ENCODE results near the gene SLC16A13. TPM values are rescaled to one million over a fixed set of nuclear protein-coding genes. Genes with fewer than 3 reads are reported as not detected.

Gene SLC16A13
- total RNA-seq, 1 experiment from 2014 or later, result 0.74 TPM

DNA sequence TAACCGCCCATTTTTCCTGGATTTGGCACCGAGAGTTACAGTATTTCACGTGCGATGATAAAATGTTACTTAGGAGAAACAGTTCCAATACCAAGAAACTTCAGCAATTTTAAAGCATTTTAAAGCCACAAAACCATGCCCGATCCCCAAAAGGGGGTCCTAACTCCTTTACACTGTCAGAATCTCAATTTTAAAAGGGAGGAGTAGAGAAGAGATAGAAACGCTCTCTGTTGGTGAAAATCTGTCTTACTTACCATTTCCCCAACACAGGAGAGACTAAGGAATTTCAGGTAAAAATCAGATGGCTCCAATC, 23.9 kb upstream of the SLC16A13 start:
- no peak for DNase-seq (ENCODE audit: low spot score)

DNA sequence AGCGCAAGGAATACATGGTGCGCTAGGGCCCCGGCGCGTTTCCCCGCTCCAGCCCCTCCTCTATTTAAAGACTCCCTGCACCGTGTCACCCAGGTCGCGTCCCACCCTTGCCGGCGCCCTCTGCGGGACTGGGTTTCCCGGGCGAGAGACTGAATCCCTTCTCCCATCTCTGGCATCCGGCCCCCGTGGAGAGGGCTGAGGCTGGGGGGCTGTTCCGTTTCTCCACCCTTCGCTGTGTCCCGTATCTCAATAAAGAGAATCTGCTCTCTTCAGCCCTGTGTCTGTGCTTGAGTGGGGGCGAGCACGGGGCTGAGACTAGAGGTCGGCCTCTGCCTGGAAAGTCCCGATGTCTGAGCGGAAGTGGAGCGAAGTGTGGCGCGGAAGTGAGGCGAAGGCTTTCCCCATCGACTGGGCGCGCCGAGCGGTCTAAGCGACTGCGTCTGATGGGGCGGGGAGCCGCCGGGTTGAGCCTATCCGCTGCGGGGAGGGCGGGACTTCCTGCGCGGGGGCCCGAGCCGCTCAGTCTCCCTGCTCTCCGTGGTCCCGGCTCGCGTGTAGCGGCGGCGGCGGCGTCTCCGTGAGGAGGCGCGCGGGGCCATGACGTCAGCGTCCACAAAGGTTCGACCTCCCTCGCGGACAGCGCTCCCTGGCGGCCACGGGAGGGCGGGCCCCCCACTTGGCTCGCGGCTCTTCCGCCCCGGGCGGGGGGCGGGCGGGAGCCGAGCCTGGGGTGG, 21.4 kb upstream of the SLC16A13 start:
- peak; percentile 96 for DNase-seq (ENCODE audit: low spot score)

DNA sequence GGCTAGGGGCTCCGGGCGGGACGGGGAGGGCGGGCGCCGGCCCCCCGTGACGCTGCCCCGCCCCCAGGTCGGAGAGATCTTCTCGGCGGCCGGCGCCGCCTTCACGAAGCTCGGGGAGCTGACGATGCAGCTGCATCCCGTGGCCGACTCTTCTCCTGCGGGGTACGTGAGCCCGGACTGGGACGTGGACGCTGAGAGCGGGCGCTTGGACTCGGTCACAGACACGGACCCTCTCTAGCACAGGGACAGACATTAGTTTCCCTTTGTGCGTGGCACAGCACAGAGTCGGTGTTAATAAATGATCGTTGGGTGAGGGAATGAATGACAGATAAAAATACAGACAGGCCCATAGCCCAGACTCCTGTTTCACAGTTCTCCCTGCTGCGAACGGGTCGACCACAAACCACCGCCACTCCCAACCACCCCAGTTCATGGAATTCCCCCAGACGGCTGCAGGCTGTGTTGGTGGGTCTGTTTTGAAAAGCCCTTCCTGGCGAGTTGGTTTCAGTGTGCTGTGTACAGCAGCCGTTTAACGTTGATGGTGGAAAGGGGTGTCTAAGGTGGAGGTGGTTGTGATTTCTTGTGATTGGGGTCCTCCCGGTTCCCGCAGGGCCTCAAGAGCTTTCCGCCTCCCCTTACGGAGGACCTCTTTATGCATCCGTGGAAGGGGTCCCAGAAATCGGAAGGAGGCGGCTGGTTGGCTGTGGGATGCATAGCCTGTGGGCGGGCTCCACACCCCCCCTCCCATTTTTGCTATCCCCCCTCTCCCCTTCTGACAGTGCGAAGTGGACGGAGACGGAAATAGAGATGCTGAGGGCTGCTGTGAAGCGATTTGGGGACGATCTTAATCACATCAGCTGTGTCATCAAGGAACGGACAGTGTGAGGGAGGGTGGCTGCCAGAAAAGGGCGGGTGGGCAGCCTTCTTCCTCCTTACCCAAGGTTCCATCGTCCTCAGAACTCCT, 20.5 kb upstream of the SLC16A13 start:
- DNase-seq (ENCODE audit: low spot score), result peak; percentile 71

DNA sequence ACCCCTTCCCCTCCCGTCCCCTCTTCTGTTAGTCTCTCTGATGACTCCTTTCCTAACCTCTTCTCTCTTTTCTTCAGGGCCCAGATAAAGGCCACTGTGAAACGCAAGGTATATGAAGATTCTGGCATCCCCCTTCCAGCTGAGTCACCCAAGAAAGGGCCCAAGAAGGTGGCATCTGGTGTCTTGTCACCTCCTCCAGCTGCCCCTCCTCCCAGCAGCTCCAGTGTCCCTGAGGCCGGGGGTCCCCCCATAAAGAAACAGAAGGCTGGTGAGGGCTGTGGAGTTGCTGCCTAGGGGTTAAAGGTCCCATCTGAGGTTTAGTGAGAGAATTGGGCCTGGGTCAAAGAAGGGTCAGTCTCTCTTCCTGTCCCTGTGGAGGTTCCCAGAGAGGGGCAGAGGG, 19.4 kb upstream of the SLC16A13 start:
- no peak for DNase-seq (ENCODE audit: low spot score)

DNA sequence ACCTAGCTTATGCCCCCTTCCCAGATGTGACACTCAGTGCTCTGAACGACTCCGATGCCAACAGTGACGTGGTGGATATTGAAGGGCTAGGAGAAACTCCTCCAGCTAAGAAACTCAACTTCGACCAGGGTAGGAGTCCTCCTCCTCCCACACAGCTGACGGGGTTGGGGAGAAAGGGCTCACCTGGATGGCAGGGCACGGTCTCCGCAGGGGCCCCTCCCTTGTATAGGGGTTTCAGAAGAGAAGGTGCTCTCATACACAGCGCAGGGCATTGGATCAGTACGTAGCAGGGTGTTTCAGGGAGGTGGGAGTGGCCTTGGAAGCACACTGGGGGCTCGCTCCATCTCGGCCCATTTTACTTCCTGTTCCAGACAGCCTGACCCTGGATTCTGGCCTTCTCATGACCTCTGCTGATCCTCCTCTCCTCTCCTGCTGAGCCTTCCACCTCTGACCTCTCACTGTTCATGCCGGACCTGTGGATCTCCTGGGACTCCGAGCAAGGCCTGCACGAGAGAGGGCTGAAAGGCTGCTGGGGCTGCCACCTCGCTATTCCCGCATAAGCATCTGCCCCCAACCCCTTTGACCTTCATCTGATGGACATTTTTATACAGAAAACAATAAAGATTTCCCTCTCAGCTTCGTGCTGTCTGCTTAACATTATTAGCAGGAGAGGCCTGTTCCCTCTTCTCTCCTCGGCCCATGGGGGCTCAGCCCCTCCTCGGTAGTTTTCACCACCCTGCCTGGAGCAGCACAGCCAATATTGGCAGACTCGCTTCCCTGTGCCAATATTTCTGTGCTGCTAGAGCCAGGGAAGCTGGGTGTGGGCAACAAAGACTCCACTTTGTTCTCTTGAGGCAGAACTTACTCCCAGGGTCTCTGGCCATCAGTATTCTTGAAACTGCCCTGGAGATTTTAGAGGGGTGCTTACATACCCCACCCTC, 18.7 kb upstream of the SLC16A13 start:
- no peak for DNase-seq (ENCODE audit: low spot score)

DNA sequence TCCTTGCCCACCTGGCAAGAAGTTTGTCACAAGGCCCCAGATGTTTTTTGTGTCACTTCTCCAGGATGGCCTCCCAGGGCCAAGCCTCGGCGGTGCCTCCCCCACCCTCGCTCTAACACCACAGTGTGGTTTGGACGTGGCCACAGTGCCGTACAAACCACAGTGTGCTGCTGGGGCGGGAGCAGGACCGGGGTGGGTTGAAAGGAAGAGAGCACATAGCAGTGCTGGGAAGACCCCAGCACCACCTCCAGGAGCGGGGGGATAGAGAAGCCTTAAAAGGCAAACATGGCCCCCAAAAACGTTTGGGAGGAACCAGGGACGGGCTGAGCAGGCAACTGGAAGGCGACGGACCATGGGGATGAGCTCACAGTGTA, 18.0 kb upstream of the SLC16A13 start:
- no peak for DNase-seq (ENCODE audit: low spot score)

DNA sequence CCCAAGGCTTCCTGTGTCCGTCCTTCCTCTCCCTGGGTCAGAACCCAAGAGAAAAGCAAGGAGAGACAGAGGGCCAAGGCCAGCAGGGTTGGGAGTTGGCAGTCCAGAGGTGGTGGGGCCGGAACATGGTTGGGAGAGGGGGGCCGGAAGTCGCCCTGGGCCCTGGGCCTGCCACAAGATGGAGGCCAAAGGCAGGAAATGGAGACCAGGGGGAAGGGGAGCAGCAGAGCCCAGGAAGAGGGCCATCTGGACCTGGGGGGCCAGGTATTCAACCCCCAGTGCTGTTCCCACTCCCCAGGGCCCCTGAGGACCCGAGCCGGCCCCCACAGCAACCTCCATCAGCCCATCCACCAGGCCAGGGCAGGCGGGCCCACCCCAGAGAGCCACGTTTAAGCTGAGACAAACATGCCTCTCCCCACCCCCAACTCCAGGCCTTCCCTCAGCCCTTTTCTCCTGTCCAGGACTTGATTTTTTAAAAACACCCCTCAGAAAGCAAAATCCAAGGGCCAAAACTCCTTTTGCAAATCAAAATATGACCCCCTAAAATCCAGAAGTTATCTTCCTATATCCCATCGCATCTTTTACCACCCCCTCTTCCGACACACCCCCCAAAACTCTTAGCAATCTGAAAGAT, 17.4 kb upstream of the SLC16A13 start:
- DNase-seq (ENCODE audit: low spot score), result no peak

DNA sequence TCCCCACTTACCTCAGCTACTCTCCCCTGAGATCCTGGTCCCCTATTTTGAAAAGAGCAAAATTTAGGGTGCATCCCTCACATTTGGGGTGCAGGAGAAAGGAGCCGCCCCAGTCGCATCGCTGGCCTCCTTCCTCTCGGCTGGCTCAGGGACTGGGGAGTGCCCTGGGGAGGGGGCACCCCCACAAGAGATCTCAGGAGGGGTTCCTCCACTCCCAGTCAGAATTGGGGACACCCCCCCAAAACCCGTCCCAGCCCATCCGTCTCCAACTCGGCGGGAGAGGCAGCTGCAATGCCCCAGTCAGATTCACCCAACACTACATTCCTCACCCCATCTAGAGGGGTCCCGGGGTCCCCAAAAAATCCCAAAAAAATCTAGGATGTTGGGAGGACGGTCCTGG, 16.4 kb upstream of the SLC16A13 start:
- DNase-seq (ENCODE audit: low spot score), result no peak

DNA sequence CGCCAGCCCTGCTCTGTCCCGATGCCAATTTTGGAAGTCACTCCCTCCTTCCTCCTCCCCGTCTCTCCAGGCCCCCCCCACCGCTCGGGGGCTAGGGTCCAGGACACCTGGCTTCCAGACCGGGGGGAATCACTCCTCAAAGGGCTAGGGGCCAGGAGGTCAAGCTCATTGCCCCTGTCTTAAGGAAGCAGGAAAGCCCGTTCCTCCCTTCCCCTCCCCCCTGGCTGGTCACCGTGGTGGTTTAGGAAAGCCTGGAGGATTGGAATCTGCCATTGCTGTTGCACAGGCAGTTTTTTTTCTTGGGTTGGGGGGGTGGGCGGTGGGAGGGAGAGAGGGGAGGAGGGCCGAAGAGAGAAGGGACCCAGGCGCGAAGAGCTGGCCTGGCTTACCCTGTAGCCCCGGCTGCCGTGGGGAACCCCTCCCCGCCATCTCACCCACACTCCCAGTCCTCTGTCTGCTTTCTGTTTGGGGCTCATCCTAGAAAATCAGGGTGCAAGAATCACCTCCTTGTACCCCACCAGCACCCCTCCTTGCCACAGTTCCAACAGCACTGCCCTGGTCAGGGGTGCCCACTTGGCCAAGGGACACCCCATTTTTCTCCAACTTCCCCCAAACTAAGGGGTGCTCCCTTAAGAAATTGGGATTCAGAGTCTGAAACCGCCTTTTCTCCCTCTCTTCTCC, 15.8 kb upstream of the SLC16A13 start:
- DNase-seq (ENCODE audit: low spot score), result no peak

DNA sequence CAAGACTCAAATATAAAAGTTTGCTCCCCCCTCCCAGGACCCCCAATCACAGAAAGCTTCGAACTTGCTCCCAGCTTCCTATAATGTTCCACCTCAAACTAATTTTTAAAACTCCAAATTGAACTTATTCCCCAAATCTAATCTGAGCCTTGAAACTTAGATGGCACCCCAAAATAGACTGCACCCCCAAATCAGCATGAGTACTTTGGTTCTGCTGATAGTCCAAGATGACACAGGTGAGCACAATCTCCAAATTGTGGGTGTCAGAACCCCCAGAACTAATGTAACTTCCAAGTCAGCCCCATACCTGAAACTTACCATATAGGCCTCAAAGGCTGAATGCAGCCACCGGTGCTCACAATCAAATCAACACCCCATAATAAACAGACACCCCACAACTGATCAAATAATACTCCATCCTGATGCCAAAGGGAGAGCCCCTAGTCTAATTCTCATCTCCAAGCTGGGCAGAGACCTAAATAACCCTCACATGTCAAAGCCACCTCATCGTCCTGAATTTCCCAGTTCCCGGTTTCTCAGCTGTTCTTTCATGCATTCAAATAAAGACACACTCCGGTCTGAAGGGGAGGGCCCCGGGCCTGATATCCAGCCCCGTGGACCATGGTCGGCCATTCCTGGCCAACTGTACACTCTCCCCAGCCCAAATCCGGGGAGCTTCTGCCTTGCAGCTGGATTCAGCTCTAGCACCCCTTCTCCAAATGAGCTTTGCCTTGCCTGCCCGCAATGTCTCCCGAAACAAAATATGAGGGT, 14.7 kb upstream of the SLC16A13 start:
- DNase-seq (ENCODE audit: low spot score), result no peak

DNA sequence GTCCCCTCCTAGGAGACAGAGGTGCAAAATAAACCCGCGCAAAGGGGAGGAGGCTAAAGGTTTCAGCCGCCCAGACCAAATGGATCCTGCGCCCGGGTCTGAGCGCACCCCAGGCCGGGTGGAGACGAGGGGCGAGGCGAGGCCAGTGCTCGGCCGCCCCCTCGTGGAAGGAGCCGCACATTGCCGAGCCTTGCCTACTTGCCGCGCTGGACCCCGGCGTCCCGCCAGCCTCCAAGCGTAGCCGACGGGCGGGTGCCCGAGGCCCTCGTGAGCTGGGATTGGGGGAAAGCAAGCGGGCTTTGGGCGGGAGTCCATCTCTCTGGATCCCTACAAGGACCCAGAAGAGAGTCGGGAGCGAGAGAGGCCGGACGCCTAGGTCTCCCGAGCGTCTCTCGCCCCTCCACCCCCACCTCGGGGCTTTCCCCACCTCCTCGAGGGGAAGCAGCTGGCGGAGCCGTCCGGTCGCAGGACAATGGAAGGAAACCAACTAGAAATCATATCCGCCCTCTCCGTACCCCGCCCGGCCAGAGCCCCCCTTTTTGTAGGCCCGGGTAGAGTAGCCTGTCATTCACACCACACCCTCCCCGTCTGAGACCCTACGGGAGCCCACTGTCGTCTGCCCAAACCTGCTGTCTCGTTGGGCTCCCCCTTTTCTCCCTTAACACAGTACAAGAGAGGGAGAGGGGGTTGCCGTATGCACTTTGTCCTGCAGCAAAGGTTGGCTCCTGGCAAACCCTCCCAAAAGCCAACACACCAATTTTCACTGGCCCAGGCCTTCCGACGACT, 13.6 kb upstream of the SLC16A13 start:
- DNase-seq (ENCODE audit: low spot score), result no peak

DNA sequence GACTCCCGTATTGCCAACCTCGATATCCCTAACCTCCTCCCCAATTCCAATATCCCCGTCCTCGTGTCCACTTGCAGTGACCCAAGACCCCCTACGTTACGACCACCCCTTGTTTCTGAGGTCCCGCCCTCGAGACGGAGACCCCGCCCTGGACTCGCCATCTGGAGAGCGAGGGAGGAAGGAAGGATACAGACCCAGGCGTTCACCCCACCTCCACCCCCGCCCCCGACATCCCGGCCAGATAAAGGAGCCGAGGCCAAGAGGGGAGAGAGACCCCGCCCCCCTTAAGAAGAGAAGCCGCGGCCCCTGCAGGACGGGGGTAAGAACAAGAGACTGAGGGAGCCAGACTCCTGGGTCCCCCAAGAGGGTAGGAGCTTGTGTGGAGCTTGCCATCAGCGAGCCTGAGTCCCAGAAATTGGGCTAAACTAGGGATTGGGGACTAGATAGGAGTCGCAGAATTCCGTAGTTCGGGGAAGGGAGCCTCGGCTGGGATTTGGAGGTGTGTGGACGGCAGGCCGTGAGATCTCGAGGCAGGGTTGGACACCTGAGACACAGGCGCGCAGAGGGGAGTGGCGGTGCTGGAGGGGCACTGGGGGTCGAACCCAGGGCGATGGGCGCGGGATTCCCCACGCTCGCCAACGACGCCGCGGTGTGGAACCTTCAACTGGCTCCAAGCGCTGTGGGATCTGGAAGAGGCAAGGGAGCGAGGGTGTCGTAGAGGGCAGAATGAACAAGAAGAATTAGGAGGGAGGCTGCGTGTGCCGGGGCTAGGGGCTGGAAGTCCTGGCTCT, 12.8 kb upstream of the SLC16A13 start, which contains the start of gene BCL6B:
TSS of gene BCL6B (plus strand) at position 270 of the 791 bp plus-strand sequence. CDS start 622 bp downstream, outside the sequence.
- DNase-seq (ENCODE audit: low spot score), result no peak

DNA sequence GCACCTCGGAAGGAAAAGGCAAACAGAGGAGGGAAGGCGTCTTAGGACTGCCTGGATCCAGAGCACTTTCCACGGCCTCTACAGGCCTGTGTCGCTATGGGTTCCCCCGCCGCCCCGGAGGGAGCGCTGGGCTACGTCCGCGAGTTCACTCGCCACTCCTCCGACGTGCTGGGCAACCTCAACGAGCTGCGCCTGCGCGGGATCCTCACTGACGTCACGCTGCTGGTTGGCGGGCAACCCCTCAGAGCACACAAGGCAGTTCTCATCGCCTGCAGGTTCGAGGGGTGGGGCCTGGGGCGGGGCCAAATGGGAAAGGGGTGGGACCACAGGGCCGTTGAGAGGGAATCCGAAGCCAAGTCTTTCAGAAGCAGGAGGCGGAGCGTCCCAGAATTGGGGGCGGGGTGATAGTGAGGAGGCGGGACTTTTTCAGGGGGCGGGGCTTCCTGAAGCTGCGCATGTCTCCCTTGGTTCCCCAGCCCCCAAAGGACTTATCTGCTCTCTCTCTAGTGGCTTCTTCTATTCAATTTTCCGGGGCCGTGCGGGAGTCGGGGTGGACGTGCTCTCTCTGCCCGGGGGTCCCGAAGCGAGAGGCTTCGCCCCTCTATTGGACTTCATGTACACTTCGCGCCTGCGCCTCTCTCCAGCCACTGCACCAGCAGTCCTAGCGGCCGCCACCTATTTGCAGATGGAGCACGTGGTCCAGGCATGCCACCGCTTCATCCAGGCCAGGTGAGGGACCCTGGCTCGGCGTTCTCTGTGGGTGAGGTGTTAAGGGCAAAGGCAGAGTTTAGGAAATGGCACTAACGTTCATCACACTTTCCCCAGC, 12.0 kb upstream of the SLC16A13 start:
- DNase-seq (ENCODE audit: low spot score), result no peak

DNA sequence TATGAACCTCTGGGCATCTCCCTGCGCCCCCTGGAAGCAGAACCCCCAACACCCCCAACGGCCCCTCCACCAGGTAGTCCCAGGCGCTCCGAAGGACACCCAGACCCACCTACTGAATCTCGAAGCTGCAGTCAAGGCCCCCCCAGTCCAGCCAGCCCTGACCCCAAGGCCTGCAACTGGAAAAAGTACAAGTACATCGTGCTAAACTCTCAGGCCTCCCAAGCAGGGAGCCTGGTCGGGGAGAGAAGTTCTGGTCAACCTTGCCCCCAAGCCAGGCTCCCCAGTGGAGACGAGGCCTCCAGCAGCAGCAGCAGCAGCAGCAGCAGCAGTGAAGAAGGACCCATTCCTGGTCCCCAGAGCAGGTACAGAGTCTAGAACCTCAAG, 11.4 kb upstream of the SLC16A13 start:
- DNase-seq (ENCODE audit: low spot score), result no peak

DNA sequence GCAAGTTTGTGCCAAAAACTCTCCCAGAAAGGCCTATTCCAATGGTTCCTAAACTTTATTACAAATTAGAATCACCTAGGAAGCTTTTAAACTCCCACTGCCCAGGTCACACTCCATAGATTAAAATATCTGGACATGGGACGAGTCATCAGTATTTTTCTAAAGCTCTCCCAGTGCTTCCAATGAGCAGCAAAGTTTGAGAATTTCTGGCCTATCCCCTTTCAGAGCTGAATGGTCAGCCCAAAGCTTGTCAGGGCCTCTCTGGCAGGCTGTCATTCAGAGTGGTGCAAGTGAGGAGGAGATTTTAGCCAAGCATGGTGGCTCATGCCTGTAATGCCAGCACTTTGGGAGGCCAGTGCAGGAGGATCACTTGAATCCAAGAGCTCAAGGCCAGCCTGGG, 10.6 kb upstream of the SLC16A13 start:
- no peak for DNase-seq (ENCODE audit: low spot score)

DNA sequence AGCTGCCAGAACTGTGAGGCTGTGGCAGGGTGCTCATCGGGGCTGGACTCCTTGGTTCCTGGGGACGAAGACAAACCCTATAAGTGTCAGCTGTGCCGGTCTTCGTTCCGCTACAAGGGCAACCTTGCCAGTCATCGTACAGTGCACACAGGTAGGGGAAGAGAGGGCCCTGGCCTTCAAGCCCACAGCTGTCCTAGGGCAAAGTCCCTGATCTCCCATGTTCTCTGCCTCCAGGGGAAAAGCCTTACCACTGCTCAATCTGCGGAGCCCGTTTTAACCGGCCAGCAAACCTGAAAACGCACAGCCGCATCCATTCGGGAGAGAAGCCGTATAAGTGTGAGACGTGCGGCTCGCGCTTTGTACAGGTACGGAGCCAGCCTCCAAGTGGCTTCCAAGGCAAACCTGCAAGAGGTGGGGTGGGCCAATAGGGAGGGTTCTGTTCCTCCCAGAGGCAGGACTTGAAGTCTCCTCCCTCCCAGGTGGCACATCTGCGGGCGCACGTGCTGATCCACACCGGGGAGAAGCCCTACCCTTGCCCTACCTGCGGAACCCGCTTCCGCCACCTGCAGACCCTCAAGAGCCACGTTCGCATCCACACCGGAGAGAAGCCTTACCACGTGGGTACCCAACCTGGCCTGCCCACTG, 9.2 kb upstream of the SLC16A13 start:
- no peak for DNase-seq (ENCODE audit: low spot score)

DNA sequence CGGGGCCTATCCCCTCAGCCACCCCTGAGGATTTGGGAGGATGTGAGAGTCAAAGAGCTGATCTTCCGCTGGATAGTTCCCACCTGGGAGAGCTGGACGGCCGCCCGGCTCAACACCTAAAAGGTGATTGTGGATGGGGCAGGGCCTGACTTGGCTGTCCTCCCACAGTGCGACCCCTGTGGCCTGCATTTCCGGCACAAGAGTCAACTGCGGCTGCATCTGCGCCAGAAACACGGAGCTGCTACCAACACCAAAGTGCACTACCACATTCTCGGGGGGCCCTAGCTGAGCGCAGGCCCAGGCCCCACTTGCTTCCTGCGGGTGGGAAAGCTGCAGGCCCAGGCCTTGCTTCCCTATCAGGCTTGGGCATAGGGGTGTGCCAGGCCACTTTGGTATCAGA, 8.5 kb upstream of the SLC16A13 start:
- no peak for DNase-seq (ENCODE audit: low spot score)

Measured in A172 (cell line).